ENCODE data around the gene C1QTNF4. TPM values are rescaled to one million over a fixed set of nuclear protein-coding genes. Genes with fewer than 3 reads are reported as not detected.

C1QTNF4 gene
- total and polyA plus RNA-seq, 10 donors = 0.41 to 2.5 (median 1.3) TPM

- peaks cover 0 to 46% (median 18%) of the 10 kb centered on the region in 6 donors for H3K4me1 ChIP-seq
- intact Hi-C loops (cut with DNase I; ENCODE audit: low total_unique reads) = no loop called here
- TF ChIP-seq POLR2AphosphoS5 (IDR thresholded peaks at IDR 0.05) = peak in 1 of 3 donors; percentile 26
- TF ChIP-seq POLR2A (IDR thresholded peaks at IDR 0.05) = no peak
- no peaks in the 10 kb centered on the region for H3K9me3 ChIP-seq
- H3K36me3 ChIP-seq = peaks cover 0 to 13% (median under 1%) of the 10 kb centered on the region in 6 donors
- peak overlapping the region in 5 of 8 donors; percentile 8 to 58 (median 15) for H3K4me3 ChIP-seq
- 79 to 94% (median 82%) methylated on average over 94 to 122 of the region's 122 CpGs for WGBS, 5 donors
- DNase-seq = peak; percentile 64
- peak overlapping the region in 1 of 8 donors; percentile 6 for H3K27ac ChIP-seq
- peaks cover 0 to 47% (median 25%) of the 10 kb centered on the region in 7 donors for H3K27me3 ChIP-seq (replicated peaks in 1 of 7)
Observed at GRCh38 chr11:47589977-47590861, 4.0 kb downstream of the C1QTNF4 start.

- TF ChIP-seq POLR2A (IDR thresholded peaks at IDR 0.05) = no peak
- TF ChIP-seq POLR2AphosphoS5 (IDR thresholded peaks at IDR 0.05) = no peak
- no peak for TF ChIP-seq CTCF (IDR thresholded peaks at IDR 0.05 in 8 of 11, conservative IDR thresholded peaks at IDR 0.05 in 3 of 11)
- intact Hi-C loops (cut with DNase I; ENCODE audit: low total_unique reads) = no loop called here
- WGBS, 5 donors = 63 to 86% (median 81%) methylated on average over 21 to 51 of the region's 51 CpGs
- Histone ChIP-seq H3K27me3 (replicated peaks in 1 of 7) (peaks cover 0 to 40% (median 21%) of the 10 kb centered on the region in 7 donors), H3K27ac (peak overlapping the region in 1 of 8 donors; percentile 6), H3K36me3 (peaks cover 0 to 20% (median 7%) of the 10 kb centered on the region in 6 donors), H3K4me1 (peaks cover 0 to 43% (median 18%) of the 10 kb centered on the region in 6 donors), H3K9me3 (no peaks in the 10 kb centered on the region), H3K4me3 (peak overlapping the region in 5 of 8 donors; percentile 8 to 58 (median 15))
- DNase-seq = no peak
Observed at GRCh38 chr11:47589584-47589976, 4.6 kb downstream of the C1QTNF4 start.

- WGBS, 5 donors = 88 to 91% (median 88%) methylated on average over 11 of the region's 11 CpGs
- peaks cover 0 to 24% (median 11%) of the 10 kb centered on the region in 6 donors for H3K36me3 ChIP-seq
- intact Hi-C loops (cut with DNase I; ENCODE audit: low total_unique reads) = no loop called here
- peaks cover 0 to 39% (median 14%) of the 10 kb centered on the region in 6 donors for H3K4me1 ChIP-seq
- peak overlapping the region in 2 of 8 donors; percentile 15 to 58 for H3K4me3 ChIP-seq
- H3K9me3 ChIP-seq = no peaks in the 10 kb centered on the region
- H3K27me3 ChIP-seq (replicated peaks in 1 of 7) = peaks cover 0 to 36% (median 17%) of the 10 kb centered on the region in 7 donors
- peak; percentile 24 for DNase-seq
- TF ChIP-seq POLR2A (IDR thresholded peaks at IDR 0.05) (no peak), POLR2AphosphoS5 (IDR thresholded peaks at IDR 0.05) (no peak), CTCF (IDR thresholded peaks at IDR 0.05 in 8 of 11, conservative IDR thresholded peaks at IDR 0.05 in 3 of 11) (no peak)
- H3K27ac ChIP-seq = no peak overlapping the region
Observed at GRCh38 chr11:47589118-47589517, 5.1 kb downstream of the C1QTNF4 start.

GRCh38 chr11:47587723-47588326 is 6.4 kb downstream of the C1QTNF4 start:
- Histone ChIP-seq H3K4me3 (no peak overlapping the region), H3K9me3 (no peaks in the 10 kb centered on the region), H3K4me1 (peaks cover 0 to 26% (median 5%) of the 10 kb centered on the region in 6 donors), H3K27ac (peak overlapping the region in 1 of 8 donors; percentile 26), H3K27me3 (replicated peaks in 1 of 7) (peaks cover 0 to 23% (median 4%) of the 10 kb centered on the region in 7 donors), H3K36me3 (peaks cover 4 to 37% (median 24%) of the 10 kb centered on the region in 6 donors)
- intact Hi-C loops (cut with DNase I; ENCODE audit: low total_unique reads) = no loop called here
- peak; percentile 87 for DNase-seq
- 35 to 69% (median 45%) methylated on average over 9 to 14 of the region's 14 CpGs for WGBS, 5 donors
- TF ChIP-seq CTCF (IDR thresholded peaks at IDR 0.05 in 8 of 11, conservative IDR thresholded peaks at IDR 0.05 in 3 of 11) (no peak), POLR2AphosphoS5 (IDR thresholded peaks at IDR 0.05) (peak in 2 of 3 donors; percentile 45 to 65)
